Measurements from ENCODE around the gene CDRT4.

CDRT4 gene

DNA sequence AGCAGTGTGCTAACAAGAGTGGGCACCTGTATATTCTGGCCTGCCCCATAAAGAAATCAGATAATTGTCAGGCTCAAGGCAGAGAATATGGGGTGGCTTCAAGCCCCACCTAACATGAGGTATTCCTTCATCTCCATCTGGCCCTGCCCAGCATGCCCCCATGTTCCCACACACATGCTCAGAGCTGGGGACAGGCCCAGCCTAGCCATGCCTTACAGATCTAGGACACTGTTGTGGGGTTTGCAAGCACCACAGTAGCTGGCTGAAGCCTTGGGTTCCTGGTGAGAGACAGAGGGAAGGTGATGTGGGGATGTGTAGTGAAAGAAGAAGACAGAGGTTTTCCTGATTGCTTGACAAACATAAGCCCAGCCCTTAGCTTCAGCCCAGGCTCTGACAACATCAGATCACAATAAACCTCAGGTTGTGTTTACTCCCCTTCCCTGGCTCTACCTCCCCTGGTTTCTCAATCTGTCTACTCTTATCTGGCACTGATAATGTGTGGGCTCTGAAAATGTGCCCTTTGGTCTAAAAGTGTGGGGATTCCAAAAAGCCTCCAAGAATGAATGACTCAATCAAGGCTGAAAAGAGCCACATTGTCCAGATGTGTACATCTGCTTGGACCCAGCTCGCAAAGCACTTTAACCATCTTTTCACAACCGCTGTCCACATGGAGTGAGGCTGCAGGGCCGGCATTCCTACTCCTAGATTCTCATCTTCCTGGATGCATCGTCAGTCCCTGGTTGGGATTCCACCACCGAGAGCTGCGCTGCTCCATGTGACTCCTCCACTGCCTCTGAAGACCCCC, 34.4 kb downstream of the CDRT4 start:
- Histone ChIP-seq H3K27me3 (ENCODE audit: insufficient read depth, low read length, poor library complexity) (no peaks in the 10 kb centered on the region), H3K4me1 (ENCODE audit: insufficient read depth, low read length) (peaks cover 8% of the 10 kb centered on the region; the same call in 1 of the 2 replicates), H3K9me3 (ENCODE audit: insufficient read depth, low read length, severe bottlenecking) (no peaks in the 10 kb centered on the region), H3K79me2 (ENCODE audit: insufficient read depth, low read length) (no peaks in the 10 kb centered on the region), H3K9ac (ENCODE audit: low read depth, low read length) (no peak overlapping the region), H3K4me2 (ENCODE audit: insufficient read depth, low read length) (no peak overlapping the region), H2AFZ (ENCODE audit: low read depth, low read length) (no peak overlapping the region), H3K4me3 (ENCODE audit: low read depth in 1 of 2, low read length in 2 of 2) (no peak overlapping the region), H3K27ac (ENCODE audit: low read length) (no peak overlapping the region), H4K20me1 (ENCODE audit: insufficient read depth, low read length) (no peaks in the 10 kb centered on the region), H3K36me3 (ENCODE audit: insufficient read depth, low read length) (no peaks in the 10 kb centered on the region)
- TF ChIP-seq EZH2 (IDR thresholded peaks at IDR 0.05; ENCODE audit: borderline replicate concordance, low read depth, low read length, severe bottlenecking): no peak
- TF ChIP-seq, protein P1, sequence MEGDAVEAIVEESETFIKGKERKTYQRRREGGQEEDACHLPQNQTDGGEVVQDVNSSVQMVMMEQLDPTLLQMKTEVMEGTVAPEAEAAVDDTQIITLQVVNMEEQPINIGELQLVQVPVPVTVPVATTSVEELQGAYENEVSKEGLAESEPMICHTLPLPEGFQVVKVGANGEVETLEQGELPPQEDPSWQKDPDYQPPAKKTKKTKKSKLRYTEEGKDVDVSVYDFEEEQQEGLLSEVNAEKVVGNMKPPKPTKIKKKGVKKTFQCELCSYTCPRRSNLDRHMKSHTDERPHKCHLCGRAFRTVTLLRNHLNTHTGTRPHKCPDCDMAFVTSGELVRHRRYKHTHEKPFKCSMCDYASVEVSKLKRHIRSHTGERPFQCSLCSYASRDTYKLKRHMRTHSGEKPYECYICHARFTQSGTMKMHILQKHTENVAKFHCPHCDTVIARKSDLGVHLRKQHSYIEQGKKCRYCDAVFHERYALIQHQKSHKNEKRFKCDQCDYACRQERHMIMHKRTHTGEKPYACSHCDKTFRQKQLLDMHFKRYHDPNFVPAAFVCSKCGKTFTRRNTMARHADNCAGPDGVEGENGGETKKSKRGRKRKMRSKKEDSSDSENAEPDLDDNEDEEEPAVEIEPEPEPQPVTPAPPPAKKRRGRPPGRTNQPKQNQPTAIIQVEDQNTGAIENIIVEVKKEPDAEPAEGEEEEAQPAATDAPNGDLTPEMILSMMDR (IDR thresholded peaks at IDR 0.05; ENCODE audit: borderline replicate concordance, extremely low read depth, low read length, poor library complexity, severe bottlenecking): no peak
- DNase-seq: no peak
- no peak for ATAC-seq (ENCODE audit: insufficient read depth, low read depth)

DNA sequence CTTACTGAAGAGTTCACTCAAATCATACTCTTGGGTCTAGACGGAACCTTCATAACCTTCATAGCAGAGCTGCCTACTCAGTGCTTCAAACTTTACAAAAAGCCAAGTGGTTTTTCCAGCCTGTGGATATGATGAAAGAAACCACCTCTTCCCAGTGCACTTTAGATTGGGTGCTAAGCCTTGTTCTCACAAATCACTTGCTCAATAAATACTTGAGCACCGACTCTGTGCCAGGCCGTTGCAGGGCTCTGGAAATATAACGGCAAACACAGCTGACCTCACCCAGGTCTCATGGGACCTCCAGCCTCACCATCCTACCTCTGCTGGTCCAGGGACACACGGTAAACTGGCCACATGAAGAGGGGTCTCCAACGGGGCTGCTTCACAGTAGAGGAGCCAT, 35.7 kb downstream of the CDRT4 start:
- Histone ChIP-seq H3K9ac (ENCODE audit: low read depth, low read length) (no peak overlapping the region), H3K36me3 (ENCODE audit: insufficient read depth, low read length) (no peaks in the 10 kb centered on the region), H3K4me3 (ENCODE audit: low read depth in 1 of 2, low read length in 2 of 2) (no peak overlapping the region), H3K79me2 (ENCODE audit: insufficient read depth, low read length) (no peaks in the 10 kb centered on the region), H3K9me3 (ENCODE audit: insufficient read depth, low read length, severe bottlenecking) (no peaks in the 10 kb centered on the region), H3K4me2 (ENCODE audit: insufficient read depth, low read length) (no peak overlapping the region), H2AFZ (ENCODE audit: low read depth, low read length) (no peak overlapping the region), H3K27me3 (ENCODE audit: insufficient read depth, low read length, poor library complexity) (no peaks in the 10 kb centered on the region), H4K20me1 (ENCODE audit: insufficient read depth, low read length) (no peaks in the 10 kb centered on the region), H3K27ac (ENCODE audit: low read length) (no peak overlapping the region), H3K4me1 (ENCODE audit: insufficient read depth, low read length) (peaks cover 4% of the 10 kb centered on the region; the same call in 1 of the 2 replicates)
- ATAC-seq (ENCODE audit: insufficient read depth, low read depth): no peak
- TF ChIP-seq, protein P1 (IDR thresholded peaks at IDR 0.05; ENCODE audit: borderline replicate concordance, extremely low read depth, low read length, poor library complexity, severe bottlenecking): no peak
- TF ChIP-seq EZH2 (IDR thresholded peaks at IDR 0.05; ENCODE audit: borderline replicate concordance, low read depth, low read length, severe bottlenecking): no peak
- DNase-seq: no peak

DNA sequence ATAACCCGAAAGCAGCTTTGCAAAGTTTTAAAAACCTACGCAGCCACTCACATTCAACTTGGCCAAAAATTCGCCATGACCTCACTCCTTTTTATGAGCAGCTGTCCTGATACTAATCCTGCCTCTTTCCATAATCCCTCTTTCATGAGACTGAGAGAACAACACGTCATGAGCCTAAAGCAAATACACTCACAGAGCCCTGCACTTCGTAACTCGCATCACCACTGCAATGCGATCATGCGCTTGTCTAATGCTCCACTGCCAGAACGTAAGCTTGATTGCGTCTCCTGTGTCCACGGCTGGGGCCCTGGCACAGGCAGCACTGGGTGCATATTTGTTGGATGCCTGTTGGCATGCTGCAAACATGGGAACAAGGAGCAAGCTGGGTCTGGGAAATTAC, 36.2 kb downstream of the CDRT4 start:
- no peak overlapping the region for H3K9ac ChIP-seq (ENCODE audit: low read depth, low read length)
- no peaks in the 10 kb centered on the region for H3K27me3 ChIP-seq (ENCODE audit: insufficient read depth, low read length, poor library complexity)
- DNase-seq (no peak), ATAC-seq (ENCODE audit: insufficient read depth, low read depth) (no peak)
- H3K4me2 ChIP-seq (ENCODE audit: insufficient read depth, low read length): no peak overlapping the region
- no peak overlapping the region for H3K4me3 ChIP-seq (ENCODE audit: low read depth in 1 of 2, low read length in 2 of 2)
- no peak overlapping the region for H2AFZ ChIP-seq (ENCODE audit: low read depth, low read length)
- H3K4me1 ChIP-seq (ENCODE audit: insufficient read depth, low read length): no peaks in the 10 kb centered on the region
- H3K27ac ChIP-seq (ENCODE audit: low read length): no peak overlapping the region
- no peaks in the 10 kb centered on the region for H3K36me3 ChIP-seq (ENCODE audit: insufficient read depth, low read length)
- TF ChIP-seq, protein P1 (IDR thresholded peaks at IDR 0.05; ENCODE audit: borderline replicate concordance, extremely low read depth, low read length, poor library complexity, severe bottlenecking): no peak
- no peak for TF ChIP-seq EZH2 (IDR thresholded peaks at IDR 0.05; ENCODE audit: borderline replicate concordance, low read depth, low read length, severe bottlenecking)
- H3K79me2 ChIP-seq (ENCODE audit: insufficient read depth, low read length): no peaks in the 10 kb centered on the region
- H3K9me3 ChIP-seq (ENCODE audit: insufficient read depth, low read length, severe bottlenecking): no peaks in the 10 kb centered on the region
- no peaks in the 10 kb centered on the region for H4K20me1 ChIP-seq (ENCODE audit: insufficient read depth, low read length)

Data from DND-41 (cell line).